Upper lobe of left lung (tissue), 4 donors: ENCODE measurements around the gene HOXA4.

Experiments
- CTCF ChIP-seq, 6 experiments: fragments of 450-650 bp in 4 of 6; fragments of 200-600 bp in 2 of 6; sonication (generic) in 2 of 6; IDR thresholded peaks; one replicate each; pipeline ENCODE4 v1.5.1; 2016 to 2019; ENCODE audit warnings: antibody characterized with exemption in 6 of 6
- POLR2A ChIP-seq, 4 donors: fragments of 450-650 bp; IDR thresholded peaks; one replicate each; pipeline ENCODE4 v1.5.1; 2016 to 2017; ENCODE audit warnings: antibody characterized with exemption in 4 of 4, mild to moderate bottlenecking in 2 of 4

- no peak for TF ChIP-seq CTCF (IDR thresholded peaks at IDR 0.05)
- TF ChIP-seq POLR2A (IDR thresholded peaks at IDR 0.05) = no peak
Measured at GRCh38 chr7:27110186-27111031, 20.1 kb downstream of the HOXA4 start.
